Measurements from ENCODE around the gene PRKCD. TPM values are rescaled to one million over a fixed set of nuclear protein-coding genes. Genes with fewer than 3 reads are reported as not detected.

Gene PRKCD
- total RNA-seq, 2 experiments from 2014 or later, result 22.0 to 26.5 TPM

DNA sequence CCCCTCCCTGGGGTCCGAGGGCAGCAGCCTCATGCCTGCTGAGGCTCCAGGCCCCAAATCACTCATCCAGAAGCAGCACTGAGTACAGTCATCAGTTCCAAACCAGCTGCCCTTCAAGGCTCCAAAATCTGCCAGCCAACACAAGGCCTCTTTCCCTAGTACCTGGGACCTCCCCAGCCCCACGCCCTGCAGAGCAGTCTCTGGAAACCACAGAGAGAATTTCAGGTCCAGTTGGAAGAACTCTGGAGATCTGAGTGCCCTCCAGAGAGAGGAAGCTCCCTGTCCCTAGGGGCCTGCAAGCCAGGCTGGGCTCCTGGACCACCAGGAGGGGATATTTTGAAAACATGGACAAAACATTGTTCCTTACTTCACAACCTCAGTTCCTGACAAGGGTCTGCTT is 68.6 kb downstream of the PRKCD start:
- Mint-ChIP-seq H3K27me3 (no peaks in the 10 kb centered on the region), H3K9me3 (ENCODE audit: low read depth) (no peaks in the 10 kb centered on the region), H3K4me3 (no peak overlapping the region), H3K36me3 (ENCODE audit: low read depth) (peaks cover 53% of the 10 kb centered on the region), H3K4me1 (no peaks in the 10 kb centered on the region), H3K27ac (no peak overlapping the region)
- intact Hi-C loops (cut with DNase I, micrococcal nuclease), result no loop called here
- ChIA-PET POLR2A (no interaction called here), CTCF (no interaction called here)
- DNase-seq (no peak), ATAC-seq (no peak)

DNA sequence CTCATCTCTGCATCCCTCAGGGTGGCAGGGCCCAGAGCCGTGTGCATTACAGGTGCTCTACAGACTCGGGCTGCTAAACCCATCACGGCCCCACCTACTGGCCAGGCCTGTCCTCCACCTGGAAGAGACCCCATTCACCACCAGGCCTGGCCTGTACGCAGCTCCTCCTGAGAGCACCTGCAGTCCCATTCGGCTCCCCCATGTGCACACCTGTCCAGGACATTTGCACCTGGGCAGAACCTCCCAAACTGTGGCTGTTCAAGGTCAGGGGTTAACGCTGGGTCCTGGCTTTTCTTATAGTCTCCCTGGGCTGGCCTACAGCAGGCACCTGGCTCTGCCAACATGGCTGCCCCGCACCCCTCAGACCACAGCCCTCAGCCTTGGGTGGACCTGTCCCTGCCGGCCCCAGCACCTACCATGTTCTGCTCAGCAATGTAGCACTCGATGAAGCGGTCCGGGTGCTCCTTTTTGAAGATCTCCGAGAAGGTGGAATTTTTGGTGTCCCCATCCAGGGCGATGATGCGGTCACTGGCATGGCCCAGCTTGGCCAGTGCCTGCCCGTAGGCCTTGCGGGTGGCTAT is 69.1 kb downstream of the PRKCD start:
- POLR2A ChIA-PET, result no interaction called here
- Mint-ChIP-seq H3K36me3 (ENCODE audit: low read depth) (peaks cover 49% of the 10 kb centered on the region), H3K27ac (no peak overlapping the region), H3K9me3 (ENCODE audit: low read depth) (no peaks in the 10 kb centered on the region), H3K4me1 (no peaks in the 10 kb centered on the region), H3K27me3 (no peaks in the 10 kb centered on the region), H3K4me3 (no peak overlapping the region)
- DNase-seq (no peak), ATAC-seq (no peak)
- CTCF ChIA-PET, result interaction anchor here (0.8 kb wide), 1 partner anchor 127 kb away, joined by 3 read pairs; no protein-coding TSS in a partner anchor
- intact Hi-C loops (cut with DNase I, micrococcal nuclease), result no loop called here

DNA sequence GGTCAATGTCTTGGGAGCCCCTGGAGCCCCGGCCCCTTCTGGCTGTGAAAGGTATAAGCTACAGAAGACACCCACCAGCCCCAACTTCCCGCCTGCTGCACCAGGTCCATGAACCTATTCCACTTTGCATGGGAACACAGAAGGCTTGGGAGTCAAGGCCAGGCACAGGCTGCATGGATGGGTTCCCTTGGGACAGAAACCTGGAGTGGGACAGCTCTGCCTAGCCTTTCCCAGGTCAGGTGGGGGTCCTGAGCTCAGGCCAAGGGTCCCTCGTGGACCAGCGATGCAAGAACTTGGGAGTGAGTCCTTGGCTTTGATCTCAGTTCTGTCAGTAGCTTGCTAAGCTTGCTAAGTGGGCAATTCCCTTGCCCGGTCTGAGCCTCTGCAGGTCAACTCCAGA is 69.8 kb downstream of the PRKCD start:
- Mint-ChIP-seq H3K4me1 (no peaks in the 10 kb centered on the region), H3K36me3 (ENCODE audit: low read depth) (peaks cover 49% of the 10 kb centered on the region), H3K27ac (no peak overlapping the region), H3K9me3 (ENCODE audit: low read depth) (no peaks in the 10 kb centered on the region), H3K4me3 (no peak overlapping the region), H3K27me3 (no peaks in the 10 kb centered on the region)
- ATAC-seq, result no peak
- intact Hi-C loops (cut with DNase I, micrococcal nuclease), result no loop called here
- ChIA-PET CTCF (interaction anchor here (0.7 to 1.0 kb wide), 3 partner anchors 70 to 128 kb away, joined by 3 to 5 read pairs (median 3); no protein-coding TSS in a partner anchor), POLR2A (no interaction called here)
- DNase-seq, result no peak

DNA sequence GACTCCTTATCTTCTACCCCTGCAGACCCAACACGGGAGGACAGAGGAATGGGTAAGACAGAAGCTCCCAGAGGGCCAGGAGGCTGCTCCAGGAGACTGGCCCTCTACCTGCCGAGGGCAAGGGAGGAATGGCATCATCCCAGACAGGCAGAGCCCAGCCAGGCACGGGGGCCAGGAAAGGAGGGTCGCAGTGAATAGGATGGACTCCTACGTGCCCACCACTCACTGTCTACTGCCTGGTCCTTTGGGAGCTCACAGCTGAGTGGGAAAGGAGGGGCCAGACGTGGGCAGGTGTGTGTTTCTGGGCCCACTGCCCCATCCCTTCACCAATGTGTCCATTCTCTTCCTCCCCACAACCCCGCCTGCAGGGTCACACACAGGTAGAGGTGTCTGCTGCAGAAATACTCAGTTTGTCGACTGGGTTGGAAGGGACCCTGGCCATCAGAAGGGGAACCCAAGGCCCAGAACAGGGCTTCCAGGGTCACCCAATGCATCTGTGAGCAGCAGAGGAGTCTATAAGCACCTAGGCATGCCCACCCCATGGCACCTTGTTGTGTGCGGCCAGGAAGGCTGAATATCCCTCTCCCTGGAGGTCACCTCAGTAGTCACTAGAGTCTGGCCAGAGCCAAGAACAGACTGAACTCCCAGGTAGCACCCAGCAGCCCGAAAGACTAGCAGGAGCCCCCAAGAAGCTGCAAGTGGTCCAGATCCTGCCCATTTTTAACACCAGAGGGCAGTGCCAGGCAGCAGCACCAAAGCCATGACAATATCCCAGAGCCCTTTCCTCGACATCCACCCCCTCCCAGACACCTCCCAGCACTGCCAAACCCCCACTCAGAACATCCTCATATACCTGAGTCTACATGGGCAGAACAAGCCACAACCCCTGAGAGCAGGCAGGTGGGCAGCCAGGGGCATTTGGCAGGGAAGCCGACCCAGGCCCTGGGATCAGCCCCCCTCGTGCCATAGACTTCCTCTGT is 70.8 kb downstream of the PRKCD start:
- ATAC-seq (no peak), DNase-seq (no peak)
- H3K27me3 Mint-ChIP-seq, result no peaks in the 10 kb centered on the region
- no peaks in the 10 kb centered on the region for H3K4me1 Mint-ChIP-seq
- H3K9me3 Mint-ChIP-seq (ENCODE audit: low read depth), result no peaks in the 10 kb centered on the region
- intact Hi-C loops (cut with DNase I, micrococcal nuclease), result no loop called here
- ChIA-PET POLR2A (no interaction called here), CTCF (interaction anchor here (1.0 kb wide), 1 partner anchor 117 kb away, joined by 5 read pairs; no protein-coding TSS in a partner anchor)
- peaks cover 43% of the 10 kb centered on the region for H3K36me3 Mint-ChIP-seq (ENCODE audit: low read depth)
- no peak overlapping the region for H3K4me3 Mint-ChIP-seq
- H3K27ac Mint-ChIP-seq, result no peak overlapping the region

DNA sequence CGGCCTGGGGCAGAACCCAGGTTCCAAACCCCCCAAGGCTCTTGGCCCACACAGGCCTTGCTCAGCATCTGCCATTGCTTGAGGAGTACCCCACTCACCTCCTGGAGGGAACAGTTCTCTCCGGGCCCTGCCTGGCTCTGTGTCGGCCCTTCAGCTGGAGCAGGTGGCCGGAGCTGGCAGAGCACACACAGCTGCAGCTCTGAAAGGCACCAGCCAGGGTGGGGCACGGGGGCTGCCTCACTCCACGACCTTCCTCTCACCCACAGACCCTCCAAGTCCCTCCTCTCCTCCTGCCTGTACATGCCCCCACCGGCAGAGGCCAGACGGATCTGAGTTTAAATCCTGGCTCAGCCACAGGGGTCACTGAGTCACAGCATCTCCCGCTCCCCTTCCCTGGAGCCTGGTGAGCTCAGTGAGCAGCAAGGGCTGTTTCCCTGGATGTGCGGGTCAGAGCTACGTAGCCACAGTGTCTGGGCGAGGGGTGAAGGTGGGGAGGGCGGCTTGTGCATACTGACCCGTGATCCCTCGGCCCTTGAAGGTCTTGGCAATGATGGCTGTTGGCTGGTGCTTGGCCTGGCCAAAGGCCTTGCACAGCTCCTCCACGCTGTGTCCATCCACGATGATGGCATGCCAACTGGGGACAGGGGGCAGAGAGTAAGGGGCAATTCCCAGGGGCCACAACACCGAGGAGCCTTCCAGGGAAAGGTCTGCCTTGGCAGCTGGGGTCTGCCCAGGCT is 71.8 kb downstream of the PRKCD start:
- Mint-ChIP-seq H3K27me3 (no peaks in the 10 kb centered on the region), H3K27ac (no peak overlapping the region), H3K4me1 (no peaks in the 10 kb centered on the region), H3K36me3 (ENCODE audit: low read depth) (peaks cover 36% of the 10 kb centered on the region), H3K9me3 (ENCODE audit: low read depth) (no peaks in the 10 kb centered on the region), H3K4me3 (no peak overlapping the region)
- intact Hi-C loops (cut with DNase I, micrococcal nuclease), result no loop called here
- DNase-seq (no peak), ATAC-seq (no peak)
- POLR2A ChIA-PET, result no interaction called here
- CTCF ChIA-PET, result no interaction called here

DNA sequence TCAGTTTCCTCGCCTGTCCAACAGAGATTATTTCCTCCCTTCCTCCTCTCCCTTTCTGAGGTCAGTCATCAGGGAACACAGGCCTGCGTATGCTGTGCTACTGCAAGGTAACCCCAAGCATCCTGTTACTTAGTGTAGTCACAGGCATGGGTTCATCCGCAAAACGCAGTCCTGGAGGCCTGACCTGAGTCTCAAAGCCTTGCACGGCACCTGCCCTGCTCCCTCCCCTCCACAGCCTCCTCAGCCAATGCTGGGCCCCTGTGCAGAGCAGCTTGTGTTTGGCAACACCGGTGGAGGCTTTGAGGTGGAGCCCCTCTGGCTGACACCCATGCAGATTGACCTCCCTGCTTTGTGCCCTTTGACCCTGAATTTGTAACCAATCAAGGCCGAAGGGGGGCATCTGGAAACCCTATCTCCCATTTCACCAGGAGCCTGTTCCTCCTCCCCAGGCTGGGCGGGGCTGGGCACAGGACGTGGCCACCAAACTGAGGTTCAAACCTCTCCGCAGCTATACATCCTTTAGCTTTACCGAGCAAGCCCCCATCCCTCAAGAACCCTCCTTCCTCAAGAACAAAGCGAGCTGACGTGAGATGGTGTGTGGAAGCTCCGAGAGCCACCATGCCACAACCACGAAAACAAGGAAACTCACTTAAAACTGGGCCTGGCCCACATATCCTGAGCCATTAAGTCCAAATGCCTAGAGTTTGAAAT is 73.3 kb downstream of the PRKCD start:
- H3K27me3 Mint-ChIP-seq, result no peaks in the 10 kb centered on the region
- intact Hi-C loops (cut with DNase I, micrococcal nuclease), result no loop called here
- DNase-seq (no peak), ATAC-seq (no peak)
- no peaks in the 10 kb centered on the region for H3K9me3 Mint-ChIP-seq (ENCODE audit: low read depth)
- H3K4me3 Mint-ChIP-seq, result no peak overlapping the region
- peaks cover 30% of the 10 kb centered on the region for H3K36me3 Mint-ChIP-seq (ENCODE audit: low read depth)
- ChIA-PET POLR2A (no interaction called here), CTCF (no interaction called here)
- H3K27ac Mint-ChIP-seq, result no peak overlapping the region
- no peaks in the 10 kb centered on the region for H3K4me1 Mint-ChIP-seq

DNA sequence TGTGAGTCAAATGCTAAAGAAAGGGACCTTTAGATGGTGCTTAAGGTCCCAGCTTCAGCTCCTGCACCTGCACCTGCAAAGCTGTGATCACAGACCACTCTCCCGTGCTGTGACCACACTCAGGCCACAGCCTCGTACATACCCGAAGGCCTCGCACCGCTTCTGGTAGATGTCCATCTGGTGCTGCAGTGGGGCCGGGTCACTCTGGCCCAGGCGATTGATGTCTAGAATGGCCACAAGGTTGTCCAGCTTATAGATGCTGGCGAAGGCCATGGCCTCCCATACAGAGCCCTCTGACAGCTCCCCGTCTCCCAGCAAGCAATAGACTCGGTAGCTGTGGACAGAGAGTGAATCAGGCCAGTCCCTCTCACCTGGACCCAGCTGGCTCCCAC is 73.8 kb downstream of the PRKCD start:
- CTCF ChIA-PET, result interaction anchor here (0.7 to 1.2 kb wide), 2 partner anchors 25 to 28 kb away, joined by 3 read pairs; no protein-coding TSS in a partner anchor

DNA sequence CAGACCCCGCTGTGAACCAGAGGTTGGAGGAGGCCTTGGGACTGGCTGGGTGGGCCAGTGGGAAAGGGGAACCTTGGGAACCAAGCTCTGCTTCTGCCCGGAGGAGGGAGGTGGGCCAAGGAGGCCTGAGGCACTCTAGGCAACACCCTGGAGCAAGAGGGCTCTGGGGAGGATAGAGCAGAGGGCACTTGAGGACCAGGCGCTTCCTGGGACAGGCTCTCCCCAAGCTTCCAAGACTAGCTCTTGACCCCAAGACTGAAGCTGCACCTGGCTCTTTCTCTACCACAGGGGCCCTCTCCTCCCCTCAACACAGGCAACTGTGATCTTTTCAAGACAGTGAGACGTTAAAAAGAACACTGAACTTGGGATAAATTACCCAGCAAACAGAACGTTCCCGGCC is 74.5 kb downstream of the PRKCD start:
- Mint-ChIP-seq H3K27ac (no peak overlapping the region), H3K4me3 (no peak overlapping the region), H3K4me1 (no peaks in the 10 kb centered on the region), H3K36me3 (ENCODE audit: low read depth) (peaks cover 34% of the 10 kb centered on the region), H3K9me3 (ENCODE audit: low read depth) (no peaks in the 10 kb centered on the region), H3K27me3 (no peaks in the 10 kb centered on the region)
- DNase-seq (no peak), ATAC-seq (no peak)
- intact Hi-C loops (cut with DNase I, micrococcal nuclease), result no loop called here
- POLR2A ChIA-PET, result interaction anchor here (0.6 kb wide), 1 partner anchor 40 kb away, joined by 3 read pairs; no protein-coding TSS in a partner anchor
- CTCF ChIA-PET, result interaction anchor here (0.7 to 1.2 kb wide), 2 partner anchors 24 to 29 kb away, joined by 3 read pairs; no protein-coding TSS in a partner anchor

More for the DNA sequence above, 73.8 kb downstream of the PRKCD start:
- intact Hi-C loops (cut with DNase I, micrococcal nuclease), result no loop called here
- Mint-ChIP-seq H3K4me3 (no peak overlapping the region), H3K27ac (no peak overlapping the region), H3K27me3 (no peaks in the 10 kb centered on the region), H3K9me3 (ENCODE audit: low read depth) (no peaks in the 10 kb centered on the region), H3K4me1 (no peaks in the 10 kb centered on the region), H3K36me3 (ENCODE audit: low read depth) (peaks cover 35% of the 10 kb centered on the region)
- no peak for DNase-seq
- no peak for ATAC-seq
- POLR2A ChIA-PET, result interaction anchor here (0.5 to 0.6 kb wide), 2 partner anchors 41 to 70 kb away, joined by 3 to 4 read pairs; no protein-coding TSS in a partner anchor

DNA sequence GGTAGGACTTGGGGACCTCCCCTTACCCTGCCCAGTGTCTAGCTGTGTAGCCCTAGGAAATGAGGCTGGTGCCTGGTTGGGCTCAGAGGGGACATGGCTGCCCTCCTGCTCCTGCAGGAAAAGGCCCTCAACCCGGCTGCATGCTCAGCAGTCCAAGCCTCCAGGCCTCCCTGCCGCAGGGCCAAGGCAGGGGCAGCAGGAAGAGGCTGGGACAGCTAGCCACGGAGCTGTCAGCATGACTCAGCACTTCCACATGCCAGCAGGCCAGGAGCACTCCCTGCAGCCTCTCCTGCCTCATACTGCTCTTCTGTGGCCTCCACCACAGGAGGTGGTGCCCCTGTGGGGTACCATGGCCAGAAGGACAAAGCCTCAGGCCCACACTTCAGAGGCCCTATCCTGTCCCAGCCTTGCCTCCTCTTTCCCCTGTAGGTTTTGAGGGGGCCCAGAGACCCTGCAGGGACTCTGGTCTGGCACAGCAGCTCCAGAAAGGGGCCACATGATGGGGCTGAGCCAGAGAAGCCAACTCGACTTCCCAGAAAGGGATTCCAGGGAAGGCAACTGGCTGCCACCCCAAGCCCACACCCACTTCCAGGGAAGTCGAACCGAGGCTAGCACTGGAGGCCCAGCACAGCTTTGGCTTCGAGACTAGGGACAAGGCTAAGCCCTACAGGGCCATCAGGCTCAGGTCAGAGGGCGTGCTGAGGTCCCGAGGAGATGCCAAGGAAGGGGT is 75.3 kb downstream of the PRKCD start:
- POLR2A ChIA-PET, result no interaction called here

DNA sequence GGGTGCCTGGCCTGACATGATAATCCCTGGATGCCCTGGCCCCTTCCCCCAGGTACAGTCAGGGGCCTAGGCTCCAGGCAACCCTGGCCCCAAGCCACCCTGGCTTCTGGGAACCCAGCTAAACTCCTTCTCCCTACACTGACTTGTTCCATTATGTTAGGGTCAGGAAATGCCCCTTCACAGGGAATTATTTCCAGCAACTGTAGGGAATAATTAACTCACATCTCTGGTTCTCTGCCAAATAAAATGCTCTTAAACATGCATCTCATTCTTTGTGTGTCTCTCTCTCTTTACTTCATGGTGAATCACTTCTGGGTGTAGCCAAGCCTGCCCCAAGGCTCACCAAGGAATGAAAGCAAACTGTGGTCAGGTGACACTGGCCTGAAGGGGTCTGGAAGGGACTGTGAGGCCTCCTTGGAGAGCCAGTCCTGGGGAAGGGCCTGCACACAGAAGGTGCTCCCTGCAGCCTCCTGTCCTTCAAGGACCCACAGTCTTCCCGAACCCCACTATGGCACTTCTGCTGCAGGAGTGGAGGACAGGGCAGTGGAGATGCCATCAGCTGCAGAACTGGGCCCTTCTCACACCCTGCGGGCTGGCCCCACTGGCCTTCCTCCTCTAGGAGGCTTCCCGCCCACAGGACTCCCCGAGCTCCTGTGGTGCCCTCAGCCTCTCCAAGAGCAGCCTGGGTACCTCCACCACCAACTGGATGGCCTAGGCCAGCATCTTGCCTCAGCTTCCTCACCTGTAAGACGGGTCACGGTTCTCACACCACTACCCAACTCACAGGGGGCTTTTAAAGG is 77.2 kb downstream of the PRKCD start:
- Mint-ChIP-seq H3K36me3 (ENCODE audit: low read depth) (peaks cover 21% of the 10 kb centered on the region), H3K4me1 (no peaks in the 10 kb centered on the region), H3K27me3 (no peaks in the 10 kb centered on the region), H3K9me3 (ENCODE audit: low read depth) (no peaks in the 10 kb centered on the region), H3K27ac (no peak overlapping the region), H3K4me3 (no peak overlapping the region)
- ChIA-PET CTCF (interaction anchor here (0.6 to 1.2 kb wide), 4 partner anchors 9 to 128 kb away, joined by 3 to 4 read pairs (median 4); no protein-coding TSS in a partner anchor), POLR2A (no interaction called here)
- intact Hi-C loops (cut with DNase I, micrococcal nuclease), result no loop called here
- DNase-seq (no peak), ATAC-seq (no peak)

More for the DNA sequence above, 75.3 kb downstream of the PRKCD start:
- ATAC-seq (peak; percentile 43), DNase-seq (no peak)
- Mint-ChIP-seq H3K27me3 (no peaks in the 10 kb centered on the region), H3K36me3 (ENCODE audit: low read depth) (peaks cover 34% of the 10 kb centered on the region), H3K27ac (peak overlapping the region; percentile 37), H3K4me3 (no peak overlapping the region), H3K9me3 (ENCODE audit: low read depth) (no peaks in the 10 kb centered on the region), H3K4me1 (no peaks in the 10 kb centered on the region)
- CTCF ChIA-PET, result interaction anchor here (1.2 kb wide), 2 partner anchors 16 to 29 kb away, joined by 3 to 4 read pairs; no protein-coding TSS in a partner anchor
- intact Hi-C loops (cut with DNase I, micrococcal nuclease), result no loop called here

Measured in activated CD4-positive, alpha-beta T cell treated with anti-CD3 and anti-CD28 coated beads for 36 hours (primary cell).